DLD1 (cell line): ENCODE results near the gene SLC45A2.
"Not testable (repeated sequence)": the region's sequence is repeated elsewhere in the genome, so short reads cannot be mapped to it uniquely, and the experiment has no call there.

Experiments used
- in situ Hi-C: cut with HindIII; loops from 2 replicates; pipeline ENCODE4 v1.10.0; 2017; ENCODE audit warnings: low sequenced_read_pairs

Gene SLC45A2, protein sequence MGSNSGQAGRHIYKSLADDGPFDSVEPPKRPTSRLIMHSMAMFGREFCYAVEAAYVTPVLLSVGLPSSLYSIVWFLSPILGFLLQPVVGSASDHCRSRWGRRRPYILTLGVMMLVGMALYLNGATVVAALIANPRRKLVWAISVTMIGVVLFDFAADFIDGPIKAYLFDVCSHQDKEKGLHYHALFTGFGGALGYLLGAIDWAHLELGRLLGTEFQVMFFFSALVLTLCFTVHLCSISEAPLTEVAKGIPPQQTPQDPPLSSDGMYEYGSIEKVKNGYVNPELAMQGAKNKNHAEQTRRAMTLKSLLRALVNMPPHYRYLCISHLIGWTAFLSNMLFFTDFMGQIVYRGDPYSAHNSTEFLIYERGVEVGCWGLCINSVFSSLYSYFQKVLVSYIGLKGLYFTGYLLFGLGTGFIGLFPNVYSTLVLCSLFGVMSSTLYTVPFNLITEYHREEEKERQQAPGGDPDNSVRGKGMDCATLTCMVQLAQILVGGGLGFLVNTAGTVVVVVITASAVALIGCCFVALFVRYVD

DNA sequence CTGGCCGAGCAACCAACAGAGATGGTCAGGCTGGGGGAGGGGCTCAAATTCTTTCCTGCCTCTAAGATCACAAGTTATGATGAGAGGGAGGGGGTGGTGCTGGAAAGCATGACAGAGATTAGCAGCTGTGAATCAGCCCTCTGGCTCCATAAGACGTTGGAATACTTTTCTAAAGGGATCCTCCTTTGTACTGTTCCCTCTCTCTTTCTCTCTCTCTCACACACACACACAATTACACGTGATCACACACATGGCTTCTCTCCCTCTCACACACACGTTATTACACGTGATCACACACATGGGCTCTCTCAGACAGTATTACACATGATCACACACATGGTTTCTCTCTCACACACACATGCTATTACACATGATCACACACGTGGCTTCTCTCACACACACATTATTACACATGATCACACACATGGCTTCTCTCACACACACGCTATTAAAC, at the start of gene SLC45A2:
Gene SLC45A2 (minus strand): TSS at position 23 of the 454 bp plus-strand sequence. CDS start 110 bp downstream, outside the sequence.
- in situ Hi-C loops = no loop called here

- in situ Hi-C loops = no loop called here
These were observed 47.5 kb upstream of the SLC45A2 start for GRCh38 chr5:34031966-34032365.

DNA sequence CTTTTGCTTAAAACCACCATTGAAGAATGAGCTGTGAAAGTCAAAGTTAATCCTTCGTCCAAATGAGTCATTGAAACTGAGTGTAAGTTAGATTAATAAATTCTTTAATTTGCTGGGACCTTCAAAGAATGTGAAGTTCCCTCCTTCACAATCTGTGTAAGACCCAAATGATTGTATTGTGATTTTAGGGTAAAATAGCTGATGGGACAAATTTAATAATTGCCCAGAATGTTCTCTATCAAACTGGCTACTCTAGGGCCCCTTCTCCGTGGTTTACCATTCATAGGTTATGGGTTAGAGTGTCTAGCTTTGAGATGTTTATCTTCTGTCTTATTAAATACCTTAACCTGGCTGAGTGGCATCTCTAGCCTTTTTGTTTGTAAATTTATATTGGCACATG, 46.6 kb upstream of the SLC45A2 start:
- in situ Hi-C loops = no loop called here

DNA sequence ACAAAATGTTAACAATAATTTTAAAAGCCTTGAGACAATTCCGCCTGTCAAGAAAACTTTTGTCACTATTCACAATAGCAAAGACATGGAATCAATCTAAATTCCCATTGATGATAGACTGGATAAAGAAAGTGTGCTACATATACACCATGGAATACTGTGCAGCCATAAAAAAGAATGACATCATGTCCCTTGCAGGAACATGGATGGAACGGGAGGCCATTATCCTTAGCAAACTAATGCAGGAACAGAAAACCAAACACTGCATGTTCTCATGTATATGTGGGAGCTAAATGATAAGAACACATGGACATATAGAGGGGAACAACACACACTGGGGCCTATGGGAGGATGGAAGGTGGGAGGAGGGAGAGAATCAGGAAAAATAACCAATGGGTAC, 46.1 kb upstream of the SLC45A2 start:
- in situ Hi-C loops = not testable (repeated sequence)

DNA sequence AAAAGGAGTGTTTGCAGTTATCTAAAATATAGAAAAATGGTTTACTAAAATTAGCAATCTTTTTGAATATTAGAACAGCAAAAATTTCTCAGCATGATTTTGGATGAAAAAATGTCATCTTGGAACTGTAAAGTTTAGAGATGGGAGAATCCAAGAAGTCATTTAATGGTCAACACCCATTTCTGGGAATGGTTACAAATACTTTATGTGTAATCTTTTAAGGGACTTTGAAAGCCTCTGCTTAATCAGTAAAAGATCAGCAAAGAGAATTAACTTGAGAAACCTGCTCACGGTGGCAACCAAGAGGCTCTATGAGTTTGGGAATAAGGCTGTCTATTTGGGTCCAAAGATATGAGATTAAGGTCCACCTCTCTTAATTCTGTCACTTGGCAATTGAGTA, 45.6 kb upstream of the SLC45A2 start:
- in situ Hi-C loops = no loop called here

GRCh38 chr5:34028349-34028748, 43.9 kb upstream of the SLC45A2 start:
- in situ Hi-C loops = no loop called here

DNA sequence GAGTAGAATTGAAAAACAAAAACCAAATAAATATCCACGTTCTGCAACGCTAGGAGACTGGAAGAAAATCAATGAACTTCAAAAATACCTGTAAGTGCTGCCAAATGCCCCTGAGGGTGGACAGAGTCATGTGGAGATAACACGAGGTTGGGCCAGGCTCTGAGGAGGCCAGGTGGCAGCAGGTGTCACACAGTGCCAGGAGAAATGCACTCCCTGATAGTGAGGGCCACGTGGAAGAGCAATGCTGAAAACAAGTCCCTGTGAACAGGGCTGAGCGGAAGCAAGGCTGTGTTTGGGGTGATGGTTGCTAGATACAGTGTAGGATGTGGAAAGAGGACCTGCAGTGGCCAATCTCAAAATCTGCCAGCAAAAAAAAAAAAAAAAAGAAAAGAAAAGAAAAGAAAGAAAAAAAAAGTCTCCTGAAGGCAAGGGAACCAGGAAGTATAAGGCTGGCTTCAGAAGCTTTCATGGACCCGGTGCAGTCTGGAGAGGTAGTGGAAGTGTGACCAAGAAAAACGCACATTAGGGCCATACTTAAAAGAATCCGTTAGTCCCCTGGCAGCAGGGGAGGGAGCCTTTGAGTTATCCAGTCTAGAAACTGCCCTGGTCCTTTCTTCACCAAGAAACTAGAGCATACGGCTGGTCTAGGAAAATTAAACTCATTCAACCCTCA, 41.7 kb upstream of the SLC45A2 start:
- in situ Hi-C loops = no loop called here

DNA sequence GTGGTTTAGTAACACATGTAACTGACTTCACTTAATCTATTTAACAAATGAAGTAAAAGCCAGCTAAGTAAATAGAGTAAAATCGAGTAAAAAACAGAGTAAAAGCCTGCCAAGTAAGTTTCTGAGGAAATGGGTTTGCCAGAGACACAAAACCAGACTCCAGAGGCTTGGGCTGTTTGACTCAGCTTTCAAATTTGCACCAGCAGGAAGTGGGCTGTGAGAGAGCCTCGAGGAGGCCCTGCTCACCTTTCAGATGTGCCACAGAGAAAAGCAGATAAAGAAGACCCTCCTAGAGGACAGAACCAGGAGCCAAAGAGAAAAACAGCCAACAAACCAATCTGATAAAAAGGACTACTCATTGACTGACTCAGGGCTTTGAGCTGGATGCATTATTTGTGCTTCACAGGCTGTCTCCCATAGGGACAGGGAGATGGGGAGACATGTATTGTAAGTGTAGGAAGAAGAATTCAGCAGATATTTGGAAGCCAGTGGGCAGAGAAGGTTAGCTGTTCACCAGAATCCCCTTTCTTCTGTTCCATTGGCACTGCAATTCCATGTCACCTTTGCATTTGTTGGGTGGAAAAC, 37.7 kb upstream of the SLC45A2 start:
- in situ Hi-C loops = no loop called here

GRCh38 chr5:34021334-34021733, 36.8 kb upstream of the SLC45A2 start:
- in situ Hi-C loops = no loop called here

GRCh38 chr5:34020726-34021125, 36.2 kb upstream of the SLC45A2 start:
- in situ Hi-C loops = no loop called here

DNA sequence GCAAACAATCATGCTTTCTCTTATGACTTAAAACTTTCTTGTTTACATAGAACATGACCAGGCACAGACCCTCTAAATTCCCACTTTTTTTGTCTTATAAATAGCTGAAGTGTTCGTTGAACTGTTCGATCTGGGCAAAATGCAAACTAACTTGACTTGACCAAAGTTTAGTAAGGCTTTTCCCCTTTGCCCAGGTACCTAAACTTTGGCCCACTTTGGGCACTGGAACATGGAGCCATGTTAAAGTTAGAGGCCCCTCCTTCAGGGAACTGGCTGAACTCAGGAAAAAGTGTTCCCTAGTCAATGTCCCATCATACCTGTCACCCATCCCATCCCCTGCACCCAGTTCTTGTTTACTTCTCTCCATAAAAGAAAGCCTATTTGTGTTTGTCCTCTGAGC, 32.8 kb upstream of the SLC45A2 start:
- in situ Hi-C loops = no loop called here

GRCh38 chr5:34016750-34017149, 32.3 kb upstream of the SLC45A2 start:
- in situ Hi-C loops = no loop called here

DNA sequence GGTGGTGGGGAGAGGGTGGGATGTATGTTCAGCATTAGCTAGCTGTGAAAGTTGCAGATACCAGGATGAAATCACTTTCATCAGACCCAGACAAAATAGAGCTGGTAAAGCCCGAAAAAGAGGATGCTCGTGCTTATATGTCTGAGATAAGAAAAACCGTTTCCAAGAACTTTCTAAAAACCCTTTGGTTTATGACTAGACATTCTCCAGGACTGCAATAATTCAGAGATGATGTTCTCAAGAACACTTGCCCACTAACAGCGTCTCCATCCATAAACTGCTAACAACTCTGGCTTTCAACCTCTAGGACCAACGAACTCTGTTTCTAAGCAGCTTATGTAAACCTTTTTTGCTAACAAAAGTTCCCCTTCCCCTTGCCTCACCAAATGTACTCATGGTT, 31.7 kb upstream of the SLC45A2 start:
- in situ Hi-C loops = no loop called here

DNA sequence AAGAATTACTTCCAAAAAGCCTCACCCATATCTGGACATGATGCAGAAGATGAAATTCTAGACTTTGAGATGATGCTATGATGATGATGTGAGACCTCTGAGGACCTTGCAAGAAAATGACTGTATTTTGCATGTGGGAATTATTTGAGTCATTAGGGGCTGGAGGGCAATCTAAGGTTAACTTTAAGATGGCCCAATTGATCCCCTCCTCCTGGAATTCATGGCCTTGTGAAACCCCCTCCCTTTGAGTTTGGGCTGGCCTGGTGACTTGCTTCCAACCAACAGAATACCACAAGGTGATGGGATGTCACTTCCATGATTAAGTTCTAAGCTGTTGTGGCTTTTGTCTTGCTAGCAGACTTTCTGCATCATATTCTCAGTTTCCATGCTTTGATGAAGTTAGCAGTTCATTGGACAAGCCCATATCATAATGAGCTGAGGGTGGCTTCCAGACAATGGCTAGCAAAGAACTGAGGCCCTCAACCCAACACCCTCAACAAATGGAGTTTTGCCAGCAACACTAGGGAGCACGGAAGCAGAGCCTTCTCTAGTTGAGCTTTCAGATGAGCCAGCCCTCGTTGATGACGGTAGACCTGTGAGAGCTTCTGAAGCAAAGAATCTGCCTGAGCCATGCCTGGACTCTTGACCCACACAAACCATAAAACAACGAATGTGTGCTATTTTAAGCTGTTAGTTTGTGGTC, 30.8 kb upstream of the SLC45A2 start:
- in situ Hi-C loops = no loop called here

- in situ Hi-C loops = no loop called here
These were observed 30.1 kb upstream of the SLC45A2 start for GRCh38 chr5:34014626-34015025.

DNA sequence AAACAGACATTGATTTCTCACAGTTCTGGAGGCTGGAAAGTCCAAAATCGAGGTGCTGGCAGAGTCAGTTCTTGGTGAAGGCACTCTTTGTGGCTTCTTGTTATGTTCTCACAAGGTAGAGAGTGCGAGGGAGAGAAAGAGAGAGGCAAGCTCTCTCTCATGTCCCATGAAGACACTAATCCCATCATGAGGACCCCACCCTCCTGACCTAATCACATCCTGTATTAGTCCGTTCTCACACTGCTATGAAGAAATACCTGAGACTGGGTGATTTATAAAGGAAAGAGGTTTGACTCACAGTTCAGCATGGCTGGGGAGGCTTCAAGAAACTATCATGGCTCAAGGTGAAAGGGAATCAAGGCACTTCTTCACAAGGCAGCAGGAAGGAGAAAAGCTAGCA, 29.1 kb upstream of the SLC45A2 start:
- in situ Hi-C loops = no loop called here

DNA sequence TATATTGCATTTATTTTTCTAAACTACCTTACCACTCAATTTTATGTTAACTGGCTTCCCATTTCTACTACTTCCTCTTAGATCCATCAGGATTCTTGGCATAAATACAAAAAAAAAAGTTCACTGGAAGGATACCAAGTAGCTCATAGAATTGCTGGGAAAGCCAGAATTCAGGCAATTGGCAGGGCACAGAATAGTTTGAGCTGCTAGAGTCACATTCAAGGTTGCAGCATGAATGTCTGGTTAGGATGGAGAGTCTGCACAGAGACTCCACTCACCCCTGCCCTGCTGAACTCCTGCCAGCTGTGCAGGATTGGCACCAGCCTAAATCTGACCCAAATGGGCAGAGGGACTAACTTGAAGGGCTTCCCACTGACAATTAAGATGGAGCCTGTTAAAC, 28.3 kb upstream of the SLC45A2 start:
- in situ Hi-C loops = no loop called here

DNA sequence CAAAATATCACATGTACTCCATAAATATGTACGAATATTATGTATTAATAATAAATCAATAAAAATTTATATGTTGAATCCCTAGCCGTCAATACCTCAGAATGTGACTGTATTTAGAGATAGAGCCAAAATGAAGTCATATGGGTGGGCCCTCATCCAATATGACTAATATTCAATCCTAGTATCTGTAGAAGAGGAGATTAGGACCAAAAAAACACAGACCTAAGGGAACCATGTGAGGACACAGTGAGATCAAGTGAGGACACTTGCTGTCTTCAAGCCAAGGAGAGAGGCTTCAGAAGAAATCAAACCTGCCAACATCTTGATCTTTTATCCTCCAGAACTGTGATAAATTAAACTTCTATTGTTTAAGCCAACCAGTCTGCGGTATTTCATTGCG, 27.0 kb upstream of the SLC45A2 start:
- in situ Hi-C loops = no loop called here

GRCh38 chr5:34010146-34010545, 25.7 kb upstream of the SLC45A2 start:
- in situ Hi-C loops = not testable (repeated sequence)

DNA sequence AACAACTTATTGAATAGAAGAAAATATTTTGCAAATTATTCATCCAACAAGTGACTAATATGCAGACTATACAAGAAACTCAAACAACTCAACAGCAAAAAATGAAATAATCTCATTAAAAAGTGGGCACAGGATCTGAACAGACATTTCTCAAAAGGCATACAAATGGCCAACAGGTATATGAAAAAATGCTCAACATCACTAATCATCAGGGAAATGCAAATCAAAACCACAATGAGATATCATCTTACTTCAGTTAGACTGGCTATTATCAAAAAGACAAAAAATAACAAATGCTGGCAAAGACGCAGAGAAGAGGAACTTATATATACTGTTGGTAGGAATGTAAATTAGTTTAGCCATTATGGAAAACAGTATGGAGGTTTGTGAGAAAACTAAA, 25.1 kb upstream of the SLC45A2 start:
- in situ Hi-C loops = no loop called here

GRCh38 chr5:34008802-34009201, 24.3 kb upstream of the SLC45A2 start:
- in situ Hi-C loops = no loop called here
